PC-9 (cell line): Measurements from ENCODE around the gene EID3. TPM values are rescaled to one million over a fixed set of nuclear protein-coding genes. Genes with fewer than 3 reads are reported as not detected.

Experiments
- BruUV-seq: library from RNA; stranded (reverse); fragments of 400-500 nt; replicated peaks from 2 replicates; lab custom pipeline; 2021; lab: Mats Ljungman, UMichigan
- CTCF ChIA-PET: fragments of 300-600 bp; sonication (Branson Sonifier 250); formaldehyde crosslinking; loops from one replicate; lab custom pipeline; 2022; ENCODE audit warnings: antibody characterized with exemption; lab: Charles Lee
- POLR2A ChIA-PET: fragments of 300-600 bp; sonication (Branson Sonifier 250); formaldehyde crosslinking; loops from one replicate; lab custom pipeline; 2022; ENCODE audit warnings: antibody characterized with exemption; ENCODE audit not compliant: unreplicated experiment; lab: Charles Lee
- DNase-seq, 2 experiments: peaks; one replicate each; pipeline versions ENCODE4 v3.0.0 to v3.0.0-alpha.2; 2015 to 2022; ENCODE audit warnings: mixed read lengths in 1 of 2
- H2AFZ ChIP-seq: fragments of 200-600 bp; sonication (generic); 2 replicates; pipeline ENCODE4 v1.8.1; 2017; ENCODE audit warnings: antibody characterized with exemption
- H3F3A ChIP-seq: fragments of 200-600 bp; sonication (generic); 2 replicates; pipeline ENCODE4 v1.8.1; 2017; ENCODE audit warnings: antibody characterized with exemption, mild to moderate bottlenecking, low read depth; ENCODE audit not compliant: insufficient read depth
- H3K27ac ChIP-seq: fragments of 200-600 bp; sonication (generic); 2 replicates; pipeline ENCODE4 v1.6.1; 2016; ENCODE audit warnings: mixed run types
- H3K27me3 ChIP-seq: fragments of 200-600 bp; sonication (generic); 2 replicates; pipeline ENCODE4 v1.6.1; 2016; ENCODE audit warnings: low read depth, mixed run types; ENCODE audit not compliant: insufficient read depth
- H3K36me3 ChIP-seq: fragments of 200-600 bp; sonication (generic); 2 replicates; pipeline ENCODE4 v1.6.1; 2016; ENCODE audit warnings: low read depth, mixed run types
- H3K4me1 ChIP-seq: fragments of 200-600 bp; sonication (generic); replicated peaks from 2 replicates; pipeline ENCODE4 v1.6.1; 2016; ENCODE audit warnings: mixed run types; ENCODE audit not compliant: insufficient read depth
- H3K4me2 ChIP-seq: fragments of 200-600 bp; sonication (generic); 2 replicates; pipeline ENCODE4 v1.6.1; 2017; ENCODE audit warnings: mixed run types
- H3K4me3 ChIP-seq: fragments of 200-600 bp; sonication (generic); 2 replicates; pipeline ENCODE4 v1.6.1; 2016; ENCODE audit warnings: mixed run types
- H3K79me2 ChIP-seq: fragments of 200-600 bp; sonication (generic); 2 replicates; pipeline ENCODE4 v1.6.1; 2017; ENCODE audit warnings: low read depth, mixed run types
- H3K9me2 ChIP-seq: fragments of 200-600 bp; sonication (generic); 2 replicates; pipeline ENCODE4 v1.8.1; 2017; ENCODE audit warnings: mild to moderate bottlenecking; ENCODE audit not compliant: insufficient read depth
- H3K9me3 ChIP-seq: fragments of 200-600 bp; sonication (generic); 2 replicates; pipeline ENCODE4 v1.8.1; 2016; ENCODE audit warnings: low read depth; ENCODE audit not compliant: insufficient read depth
- H4K20me1 ChIP-seq: fragments of 200-600 bp; sonication (generic); 2 replicates; pipeline ENCODE4 v1.8.1; 2017; ENCODE audit not compliant: insufficient read depth
- CTCF ChIP-seq: fragments of 200-600 bp; sonication (generic); conservative IDR thresholded peaks from 2 replicates; pipeline ENCODE4 v1.6.1; 2017; ENCODE audit warnings: mixed run types, antibody characterized with exemption, mild to moderate bottlenecking, moderate library complexity
- EZH2 ChIP-seq: fragments of 200-600 bp; sonication (generic); IDR thresholded peaks from 2 replicates; pipeline ENCODE4 v1.8.0; 2017; ENCODE audit warnings: antibody characterized with exemption, low read depth
- intact Hi-C: fragments of 100-400 bp; cut with micrococcal nuclease; formaldehyde crosslinking; loops from one replicate; pipeline ENCODE4 v1.10.0; 2022; ENCODE audit not compliant: unreplicated experiment
- total RNA-seq: library from RNA; stranded (reverse); gene quantifications from 2 replicates; pipeline ENCODE4 v1.2.3, GENCODE V29; 2021

EID3 gene
- total RNA-seq, 1 experiment from 2014 or later, result 42.4 TPM

- Histone ChIP-seq H3K27ac (peak overlapping the region; percentile 74), H3K4me3 (no peak overlapping the region), H2AFZ (no peak overlapping the region), H3K9me2 (no peaks in the 10 kb centered on the region), H3K27me3 (no peaks in the 10 kb centered on the region), H3K79me2 (peaks cover 42% of the 10 kb centered on the region), H3K9me3 (peaks cover 5% of the 10 kb centered on the region; the same call in 1 of the 2 replicates), H3F3A (peaks cover 75% of the 10 kb centered on the region), H3K4me1 (peaks cover 42% of the 10 kb centered on the region), H3K36me3 (peaks cover 15% of the 10 kb centered on the region), H4K20me1 (no peaks in the 10 kb centered on the region), H3K4me2 (no peak overlapping the region)
- ChIA-PET CTCF (no interaction called here), POLR2A (interaction anchor here (0.7 kb wide), 1 partner anchor 236 kb away, joined by 4 read pairs; no protein-coding TSS in a partner anchor)
- intact Hi-C loops, result no loop called here
- no TSS peak for BruUV-seq
- TF ChIP-seq EZH2 (no peak), CTCF (no peak)
- no peak for DNase-seq
Measured at GRCh38 chr12:104272938-104273337, 30.6 kb upstream of the EID3 start.

GRCh38 chr12:104273503-104273902 lies 30.0 kb upstream of the EID3 start:
- ChIA-PET POLR2A (interaction anchor here (0.7 kb wide), 1 partner anchor 235 kb away, joined by 4 read pairs; no protein-coding TSS in a partner anchor), CTCF (no interaction called here)
- H3K4me2 ChIP-seq, result no peak overlapping the region
- intact Hi-C loops, result no loop called here
- peaks cover 44% of the 10 kb centered on the region for H3K79me2 ChIP-seq
- H2AFZ ChIP-seq, result no peak overlapping the region
- no peaks in the 10 kb centered on the region for H3K27me3 ChIP-seq
- DNase-seq, result no peak
- peaks cover 5% of the 10 kb centered on the region; the same call in 1 of the 2 replicates for H3K9me3 ChIP-seq
- H3F3A ChIP-seq, result peaks cover 80% of the 10 kb centered on the region
- peak overlapping the region; percentile 20; the same call in 1 of the 2 replicates for H3K27ac ChIP-seq
- peaks cover 47% of the 10 kb centered on the region for H3K4me1 ChIP-seq
- peaks cover 15% of the 10 kb centered on the region for H3K36me3 ChIP-seq
- no peaks in the 10 kb centered on the region for H3K9me2 ChIP-seq
- TF ChIP-seq EZH2 (no peak), CTCF (no peak)
- no peak overlapping the region for H3K4me3 ChIP-seq
- H4K20me1 ChIP-seq, result no peaks in the 10 kb centered on the region
- no TSS peak for BruUV-seq

- no TSS peak for BruUV-seq
- no peak overlapping the region for H2AFZ ChIP-seq
- ChIA-PET POLR2A (interaction anchor here (0.6 to 2.0 kb wide), 3 partner anchors 11 to 321 kb away, joined by 3 to 9 read pairs (median 3); no protein-coding TSS in a partner anchor), CTCF (interaction anchor here (0.6 kb wide), 1 partner anchor 59 kb away, joined by 4 read pairs; the partner anchor contains the start of gene TXNRD1)
- H3F3A ChIP-seq, result peaks cover 85% of the 10 kb centered on the region
- H3K36me3 ChIP-seq, result peaks cover 15% of the 10 kb centered on the region
- no peak for DNase-seq
- TF ChIP-seq CTCF, result no peak
- TF ChIP-seq EZH2, result no peak
- intact Hi-C loops, result no loop called here
- peak overlapping the region; percentile 85 for H3K4me2 ChIP-seq
- H3K4me3 ChIP-seq, result no peak overlapping the region
- peaks cover 5% of the 10 kb centered on the region; the same call in 1 of the 2 replicates for H3K9me3 ChIP-seq
- no peaks in the 10 kb centered on the region for H3K27me3 ChIP-seq
- peaks cover 60% of the 10 kb centered on the region for H3K4me1 ChIP-seq
- H3K27ac ChIP-seq, result peak overlapping the region; percentile 99
- H3K79me2 ChIP-seq, result peaks cover 57% of the 10 kb centered on the region
- no peaks in the 10 kb centered on the region for H3K9me2 ChIP-seq
- H4K20me1 ChIP-seq, result no peaks in the 10 kb centered on the region
Measured at GRCh38 chr12:104274811-104275210, 28.7 kb upstream of the EID3 start.
